Adrenal gland (tissue), 5 donors: ENCODE data around the gene METTL24.

Source experiments
- CTCF ChIP-seq, 6 experiments: fragments of 450-650 bp in 4 of 6; fragments of 200-600 bp in 2 of 6; sonication (generic) in 1 of 6; IDR thresholded peaks; 1 replicate in 5 of 6; 2 replicates in 1 of 6; pipeline versions ENCODE4 v1.5.1 to v1.8.0; 2016 to 2021; ENCODE audit warnings: antibody characterized with exemption in 6 of 6, mild to moderate bottlenecking in 2 of 6, moderate library complexity in 1 of 6
- POLR2A ChIP-seq, 2 donors: fragments of 450-650 bp; IDR thresholded peaks; one replicate each; pipeline ENCODE4 v1.6.1; 2017; ENCODE audit warnings: antibody characterized with exemption in 2 of 2, mild to moderate bottlenecking in 2 of 2, moderate library complexity in 1 of 2
- donor health status: DM: no; HTN: no; CAD: no.

- TF ChIP-seq CTCF (IDR thresholded peaks at IDR 0.05) = no peak
- no peak for TF ChIP-seq POLR2A (IDR thresholded peaks at IDR 0.05)
These were observed 31.7 kb upstream of the METTL24 start for GRCh38 chr6:110389689-110390382.
